Subcutaneous adipose tissue (tissue), 4 donors: ENCODE measurements around the gene OR10T2. TPM values are rescaled to one million over a fixed set of nuclear protein-coding genes. Genes with fewer than 3 reads are reported as not detected.

Source experiments
- total RNA-seq, 4 donors: library from RNA; depleted of rRNA; stranded (reverse); fragments of >200 nt; gene quantifications; one replicate each; pipeline ENCODE4 v1.1.0, GENCODE V29; 2016
- TF ChIP-seq, protein P1 (sequence below): fragments of 450-650 bp; IDR thresholded peaks from one replicate; pipeline ENCODE4 v1.5.1; 2016; ENCODE audit warnings: low read depth, mild to moderate bottlenecking, control low read depth, antibody characterized with exemption, moderate library complexity

The OR10T2 gene
- total RNA-seq, 4 donors from 2014 or later: not detected

DNA sequence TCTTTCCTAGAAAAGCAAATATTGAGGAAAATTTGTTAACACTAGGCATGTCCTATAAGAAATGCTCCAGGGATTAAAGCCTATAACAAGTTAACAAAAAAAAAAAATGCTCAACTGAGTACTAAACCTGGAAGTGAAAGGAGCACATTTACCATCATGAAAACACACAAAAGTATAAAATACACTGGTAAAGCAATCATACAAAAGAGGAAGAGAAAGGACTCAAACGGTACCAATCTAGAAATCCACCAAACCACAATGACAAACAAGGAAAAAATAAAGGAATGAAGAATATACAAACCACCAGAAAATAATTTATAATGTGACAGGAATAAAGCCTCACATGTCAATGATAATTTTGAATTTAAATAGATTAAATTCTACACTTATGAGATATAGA lies 24.4 kb downstream of the OR10T2 start:
- TF ChIP-seq, protein P1, sequence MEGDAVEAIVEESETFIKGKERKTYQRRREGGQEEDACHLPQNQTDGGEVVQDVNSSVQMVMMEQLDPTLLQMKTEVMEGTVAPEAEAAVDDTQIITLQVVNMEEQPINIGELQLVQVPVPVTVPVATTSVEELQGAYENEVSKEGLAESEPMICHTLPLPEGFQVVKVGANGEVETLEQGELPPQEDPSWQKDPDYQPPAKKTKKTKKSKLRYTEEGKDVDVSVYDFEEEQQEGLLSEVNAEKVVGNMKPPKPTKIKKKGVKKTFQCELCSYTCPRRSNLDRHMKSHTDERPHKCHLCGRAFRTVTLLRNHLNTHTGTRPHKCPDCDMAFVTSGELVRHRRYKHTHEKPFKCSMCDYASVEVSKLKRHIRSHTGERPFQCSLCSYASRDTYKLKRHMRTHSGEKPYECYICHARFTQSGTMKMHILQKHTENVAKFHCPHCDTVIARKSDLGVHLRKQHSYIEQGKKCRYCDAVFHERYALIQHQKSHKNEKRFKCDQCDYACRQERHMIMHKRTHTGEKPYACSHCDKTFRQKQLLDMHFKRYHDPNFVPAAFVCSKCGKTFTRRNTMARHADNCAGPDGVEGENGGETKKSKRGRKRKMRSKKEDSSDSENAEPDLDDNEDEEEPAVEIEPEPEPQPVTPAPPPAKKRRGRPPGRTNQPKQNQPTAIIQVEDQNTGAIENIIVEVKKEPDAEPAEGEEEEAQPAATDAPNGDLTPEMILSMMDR: no peak

DNA sequence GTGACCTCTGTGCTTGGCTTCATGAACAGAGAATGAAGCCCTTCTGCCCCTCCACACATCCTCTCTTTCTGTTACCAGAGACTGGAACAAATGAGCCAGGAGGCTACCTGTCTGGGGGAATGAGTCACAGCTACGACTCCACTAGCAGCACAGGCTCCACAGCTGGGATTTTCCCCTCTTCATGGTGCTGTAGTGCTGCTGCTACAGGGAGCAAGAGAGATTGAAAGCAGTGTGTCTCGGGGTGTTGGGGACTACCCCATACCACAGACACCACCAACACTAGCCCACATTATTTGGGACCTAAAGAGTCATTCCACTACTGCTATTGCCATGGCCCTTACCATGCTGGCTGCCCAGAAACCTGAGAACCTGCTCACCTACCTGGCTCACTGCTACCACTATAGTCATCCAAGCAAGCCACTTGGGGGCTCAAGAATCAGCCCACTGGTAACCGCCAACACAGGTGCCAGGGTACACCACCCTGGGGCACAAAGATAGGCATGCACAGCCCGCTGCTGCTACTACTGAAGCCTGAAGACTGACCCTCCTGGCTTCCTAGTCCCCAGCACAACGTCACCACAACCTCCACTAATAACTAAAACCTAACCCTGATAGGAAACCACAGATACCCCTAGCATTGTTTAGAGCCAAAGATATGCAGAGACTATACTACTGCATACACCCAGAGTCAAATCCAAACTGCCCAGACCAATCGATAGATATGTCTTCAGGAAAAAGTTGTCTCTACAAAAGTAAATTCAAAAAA lies 27.9 kb downstream of the OR10T2 start:
- TF ChIP-seq, protein P1: no peak

DNA sequence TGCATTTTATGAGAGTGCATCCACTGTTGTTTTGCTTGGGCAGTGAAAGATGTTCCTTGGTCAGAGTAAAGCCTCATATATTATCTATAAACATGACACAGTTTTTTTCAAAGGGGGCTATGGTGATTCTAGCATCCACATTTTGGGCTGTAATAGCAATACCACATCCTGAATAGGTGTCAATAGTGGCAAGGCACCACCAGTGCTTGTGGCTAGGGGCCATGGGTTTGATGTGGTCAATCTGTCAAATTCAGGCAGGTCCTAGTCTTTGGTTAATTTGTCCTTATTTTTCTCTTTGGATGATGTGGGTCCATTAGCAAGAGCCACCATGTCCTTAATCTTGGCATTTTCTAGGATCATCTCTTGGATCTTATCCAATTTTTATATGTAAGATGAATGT lies 32.5 kb downstream of the OR10T2 start:
- TF ChIP-seq, protein P1: no peak

DNA sequence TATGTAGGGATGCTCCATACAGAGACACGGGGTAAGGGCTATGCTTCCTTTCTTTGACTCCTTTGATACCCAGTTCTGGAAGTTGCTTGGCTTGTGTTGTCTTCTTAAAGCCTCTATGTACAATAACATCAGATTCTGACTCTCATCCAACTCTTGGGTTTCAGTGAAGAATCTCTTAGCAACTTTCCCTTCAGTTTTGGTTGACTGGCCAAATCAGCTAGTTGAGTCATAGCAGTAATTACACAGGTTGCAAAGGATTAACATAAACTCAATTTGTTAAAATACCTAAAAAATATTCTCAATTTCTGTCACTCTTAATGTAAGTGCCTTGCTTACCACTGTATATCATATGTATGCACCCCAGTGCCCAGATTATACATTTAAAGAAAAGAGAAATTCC lies 36.3 kb downstream of the OR10T2 start:
- TF ChIP-seq, protein P1: no peak

DNA sequence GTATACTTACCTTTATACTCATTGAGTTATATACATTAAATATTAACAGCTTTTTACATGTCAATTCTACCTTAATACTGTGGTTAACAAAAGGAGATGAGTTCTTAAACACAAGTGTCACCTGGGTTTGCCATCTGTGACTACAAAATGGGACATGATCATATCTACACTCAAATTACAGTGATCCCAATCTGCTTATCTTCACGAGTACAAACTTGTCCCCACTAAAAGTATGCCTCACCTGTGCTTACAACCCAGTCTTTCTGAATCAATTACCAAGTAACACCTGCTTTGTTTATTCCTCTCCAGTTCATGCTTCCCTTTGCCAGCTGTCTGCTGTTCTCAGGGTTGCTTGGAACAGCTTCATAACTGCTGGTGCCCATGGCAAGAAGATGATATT lies 36.8 kb downstream of the OR10T2 start:
- TF ChIP-seq, protein P1: no peak

DNA sequence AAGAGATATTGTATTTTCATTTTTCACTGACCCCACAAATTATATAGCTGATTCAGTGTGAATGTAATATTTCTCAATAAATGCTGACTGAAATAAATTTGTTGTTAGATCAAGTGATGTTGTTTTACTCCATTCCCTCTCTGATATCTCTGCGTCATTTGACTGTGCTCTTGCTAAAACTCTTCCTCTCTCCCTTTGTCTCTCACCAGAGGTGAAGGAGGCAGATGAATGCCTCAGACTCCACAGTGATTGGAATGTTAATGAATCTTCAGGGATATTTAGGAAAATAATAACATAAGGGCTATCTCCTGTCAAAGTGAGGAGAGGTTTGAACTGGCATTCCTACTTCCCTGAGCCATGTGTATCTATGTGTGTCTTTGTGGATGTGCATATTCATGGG lies 41.8 kb downstream of the OR10T2 start:
- TF ChIP-seq, protein P1: no peak

DNA sequence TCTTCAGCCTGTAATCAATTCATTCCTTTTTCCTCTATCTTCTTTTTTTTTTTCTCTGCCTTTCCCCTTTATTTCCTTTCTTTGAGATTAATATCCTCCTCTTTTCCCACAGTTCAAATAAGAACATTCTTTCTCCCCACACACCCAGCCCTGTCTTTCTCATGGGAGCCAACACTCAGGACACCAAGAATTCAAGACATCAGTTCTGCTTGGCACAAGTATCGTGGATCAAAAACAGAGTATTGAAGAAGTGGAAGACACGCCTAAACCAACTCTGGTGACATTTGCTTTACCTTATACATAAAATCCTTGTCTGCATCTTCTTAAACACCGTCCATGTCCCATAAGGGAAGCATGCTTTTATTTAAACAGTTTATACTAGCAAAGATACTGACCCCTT lies 42.6 kb downstream of the OR10T2 start:
- TF ChIP-seq, protein P1: no peak
